SK-N-SH treated with all-trans-retinoic acid at 6 μM for 48 hours (cell line): Measurements from ENCODE around the gene CFL1.

Experiments
- CSDC2 ChIP-seq: fragments of 250-450 bp; sonication (Bioruptor Pico); IDR thresholded peaks from 2 replicates; pipeline ENCODE4 v1.5.0; 2020; ENCODE audit warnings: mild to moderate bottlenecking, moderate library complexity
- GLIS3 ChIP-seq: fragments of 250-450 bp; sonication (Bioruptor Pico); IDR thresholded peaks from 2 replicates; pipeline ENCODE4 v1.5.0; 2020; ENCODE audit warnings: mild to moderate bottlenecking, moderate library complexity
- PATZ1 ChIP-seq: fragments of 250-450 bp; sonication (Bioruptor Pico); IDR thresholded peaks from 2 replicates; pipeline ENCODE4 v1.8.0; 2020; ENCODE audit warnings: mild to moderate bottlenecking, moderate library complexity, borderline replicate concordance
- PPARA ChIP-seq: fragments of 250-450 bp; sonication (Bioruptor Pico); IDR thresholded peaks from 2 replicates; pipeline ENCODE4 v1.5.0; 2020; ENCODE audit warnings: mild to moderate bottlenecking, borderline replicate concordance
- RARB ChIP-seq: fragments of 250-450 bp; sonication (Bioruptor Pico); IDR thresholded peaks from 2 replicates; pipeline ENCODE4 v1.8.0; 2021; ENCODE audit warnings: mild to moderate bottlenecking, moderate library complexity
- SNAI2 ChIP-seq: fragments of 250-450 bp; sonication (Bioruptor Pico); IDR thresholded peaks from 2 replicates; pipeline ENCODE4 v1.5.0; 2020; ENCODE audit warnings: mild to moderate bottlenecking, moderate library complexity
- TCF4 ChIP-seq: fragments of 250-450 bp; sonication (Bioruptor Pico); IDR thresholded peaks from 2 replicates; pipeline ENCODE4 v1.8.0; 2021; ENCODE audit warnings: mild to moderate bottlenecking, moderate library complexity, borderline replicate concordance
- TOX ChIP-seq: fragments of 250-450 bp; sonication (Bioruptor Pico); IDR thresholded peaks from 2 replicates; pipeline ENCODE4 v1.8.0; 2021; ENCODE audit warnings: mild to moderate bottlenecking, moderate library complexity, borderline replicate concordance
- ZFP3 ChIP-seq: fragments of 250-450 bp; sonication (Bioruptor Pico); IDR thresholded peaks from 2 replicates; pipeline ENCODE4 v1.5.0; 2020; ENCODE audit warnings: mild to moderate bottlenecking, moderate library complexity

GRCh38 chr11:65861165-65861505 is 3.2 kb upstream of the CFL1 start:
- TF ChIP-seq GLIS3 (no peak), ZFP3 (CRISPR knock-in tag) (no peak), TCF4 (CRISPR knock-in tag) (no peak), PATZ1 (CRISPR knock-in tag) (no peak), SNAI2 (no peak), RARB (no peak), CSDC2 (no peak), TOX (no peak), PPARA (CRISPR knock-in tag) (no peak)
